Central memory CD8-positive, alpha-beta T cell (primary cell): ENCODE data around the gene RASA3.

ENCODE experiments used
- ATAC-seq: fragments of 150-1000 bp; cut with Tn5 transposase; replicated peaks from 2 replicates; pipeline ENCODE4 v1.10.0; 2022; ENCODE audit warnings: mild to moderate bottlenecking, moderate FRiP score, moderate number of reproducible peaks; ENCODE audit not compliant: poor library complexity, severe bottlenecking; ENCODE audit errors: extremely low read depth
- DNase-seq, 2 donors: peaks; one replicate each; pipeline ENCODE4 v3.0.0; 2021; ENCODE audit warnings: low spot score in 2 of 2
- H3K27ac Mint-ChIP-seq: one replicate; pipeline ENCODE4 v1.8.0; 2022; ENCODE audit warnings: low read depth, mild to moderate bottlenecking, moderate library complexity, mixed read lengths
- H3K27me3 Mint-ChIP-seq: one replicate; pipeline ENCODE4 v1.8.0; 2022; ENCODE audit warnings: mixed read lengths
- H3K36me3 Mint-ChIP-seq: one replicate; pipeline ENCODE4 v1.8.0; 2022; ENCODE audit warnings: mild to moderate bottlenecking, moderate library complexity, mixed read lengths; ENCODE audit not compliant: insufficient read depth
- H3K4me1 Mint-ChIP-seq: one replicate; pipeline ENCODE4 v1.8.0; 2022; ENCODE audit warnings: mixed read lengths
- H3K4me3 Mint-ChIP-seq: one replicate; pipeline ENCODE4 v1.8.0; 2022; ENCODE audit warnings: mild to moderate bottlenecking, moderate library complexity, mixed read lengths
- H3K9me3 Mint-ChIP-seq: one replicate; pipeline ENCODE4 v1.8.0; 2022; ENCODE audit warnings: mixed read lengths

RASA3 gene

DNA sequence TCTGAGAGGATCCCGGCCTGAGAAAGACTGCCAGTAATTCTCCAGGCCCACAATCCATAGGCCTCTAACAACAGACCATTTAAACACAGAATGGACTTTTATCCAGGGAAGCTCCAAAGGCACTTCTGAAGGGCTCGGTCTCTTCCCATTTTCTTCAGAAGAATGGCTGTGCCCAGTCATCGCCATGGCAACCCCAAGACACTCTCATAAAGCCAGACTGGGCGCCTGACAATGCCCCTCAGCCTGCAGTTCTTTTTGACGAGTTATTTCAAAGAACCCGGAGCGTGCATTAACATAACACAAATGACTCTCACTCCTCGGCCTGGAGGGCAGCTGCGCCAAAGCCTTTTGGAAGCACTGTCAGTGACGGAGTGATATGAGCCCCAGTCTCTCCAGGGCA is 61.0 kb downstream of the RASA3 start:
- peak overlapping the region; percentile 83 for H3K27ac Mint-ChIP-seq
- no peak for ATAC-seq

DNA sequence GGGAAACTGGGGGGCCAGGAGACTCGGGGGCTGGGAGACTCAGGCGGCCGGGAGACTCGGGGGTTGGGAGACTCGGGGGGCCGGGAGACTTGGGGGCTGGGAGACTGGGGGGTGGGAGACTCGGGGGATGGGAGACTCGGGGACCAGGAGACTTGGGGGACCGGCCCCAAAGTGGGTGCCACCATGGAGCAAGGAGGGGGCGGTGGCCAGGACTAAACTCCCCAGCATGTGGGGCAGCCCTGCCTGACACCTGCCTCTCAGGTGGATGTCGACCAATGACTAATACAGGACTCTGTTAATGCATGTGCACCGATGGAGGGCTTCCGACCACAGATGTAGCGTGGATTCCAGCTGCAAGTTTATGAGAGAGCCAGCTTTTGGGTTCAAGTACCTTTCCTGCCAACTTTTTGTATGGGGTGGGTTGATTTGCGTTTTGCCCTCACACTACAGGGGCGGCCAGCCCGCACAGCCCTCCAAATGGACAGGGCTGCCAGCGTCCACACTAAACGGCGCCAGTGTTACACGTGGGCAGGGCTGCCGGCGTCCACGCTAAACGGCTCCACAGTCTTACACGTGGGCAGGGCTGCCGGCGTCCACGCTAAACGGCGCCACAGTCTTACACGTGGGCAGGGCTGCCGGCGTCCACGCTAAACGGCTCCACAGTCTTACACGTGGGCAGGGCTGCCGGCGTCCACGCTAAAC is 62.2 kb downstream of the RASA3 start:
- no peak for ATAC-seq
- peaks cover 60% of the 10 kb centered on the region for H3K4me1 Mint-ChIP-seq
- H3K27me3 Mint-ChIP-seq: no peaks in the 10 kb centered on the region
- peaks cover 5% of the 10 kb centered on the region for H3K9me3 Mint-ChIP-seq
- no peak overlapping the region for H3K4me3 Mint-ChIP-seq
- H3K36me3 Mint-ChIP-seq: peaks cover 53% of the 10 kb centered on the region
- no peak overlapping the region for H3K27ac Mint-ChIP-seq
- no peak for DNase-seq

More for the DNA sequence above, 61.0 kb downstream of the RASA3 start:
- Mint-ChIP-seq H3K27me3 (no peaks in the 10 kb centered on the region), H3K4me1 (peaks cover 48% of the 10 kb centered on the region), H3K9me3 (peaks cover 5% of the 10 kb centered on the region), H3K4me3 (no peak overlapping the region), H3K36me3 (peaks cover 44% of the 10 kb centered on the region)
- DNase-seq: no peak

DNA sequence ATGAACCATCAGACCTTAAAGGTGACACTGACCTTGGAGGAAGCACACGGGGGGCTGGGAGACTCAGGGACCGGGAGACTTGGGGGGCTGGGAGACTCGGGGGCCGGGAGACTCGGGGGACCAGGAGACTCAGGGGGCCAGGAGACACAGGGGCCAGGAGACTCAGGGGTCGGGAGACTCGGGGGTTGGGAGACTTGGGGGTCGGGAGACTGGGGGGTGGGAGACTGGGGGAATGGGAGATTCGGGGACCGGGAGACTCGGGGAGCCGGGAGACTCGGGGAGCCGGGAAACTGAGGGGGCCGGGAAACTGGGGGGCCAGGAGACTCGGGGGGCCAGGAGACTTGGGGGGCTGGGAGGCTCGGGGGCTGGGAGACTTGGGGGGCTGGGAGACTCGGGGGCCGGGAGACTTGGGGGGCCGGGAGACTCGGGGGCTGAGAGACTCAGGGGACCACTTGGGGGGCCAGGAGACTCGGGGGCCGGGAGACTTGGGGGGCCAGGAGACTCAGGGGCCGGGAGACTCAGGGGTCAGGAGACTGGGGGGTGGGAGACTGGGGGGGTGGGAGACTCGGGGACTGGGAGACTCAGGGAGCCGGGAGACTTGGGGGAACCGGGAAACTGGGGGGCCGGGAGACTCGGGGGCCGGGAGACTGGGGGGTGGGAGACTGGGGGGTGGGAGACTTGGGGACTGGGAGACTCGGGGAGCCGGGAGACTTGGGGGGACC is 62.9 kb downstream of the RASA3 start:
- ATAC-seq (no peak), DNase-seq (no peak)
- Mint-ChIP-seq H3K4me3 (peak overlapping the region; percentile 84), H3K27me3 (no peaks in the 10 kb centered on the region), H3K36me3 (peaks cover 53% of the 10 kb centered on the region), H3K4me1 (peaks cover 67% of the 10 kb centered on the region), H3K9me3 (peaks cover 5% of the 10 kb centered on the region), H3K27ac (peak overlapping the region; percentile 90)

DNA sequence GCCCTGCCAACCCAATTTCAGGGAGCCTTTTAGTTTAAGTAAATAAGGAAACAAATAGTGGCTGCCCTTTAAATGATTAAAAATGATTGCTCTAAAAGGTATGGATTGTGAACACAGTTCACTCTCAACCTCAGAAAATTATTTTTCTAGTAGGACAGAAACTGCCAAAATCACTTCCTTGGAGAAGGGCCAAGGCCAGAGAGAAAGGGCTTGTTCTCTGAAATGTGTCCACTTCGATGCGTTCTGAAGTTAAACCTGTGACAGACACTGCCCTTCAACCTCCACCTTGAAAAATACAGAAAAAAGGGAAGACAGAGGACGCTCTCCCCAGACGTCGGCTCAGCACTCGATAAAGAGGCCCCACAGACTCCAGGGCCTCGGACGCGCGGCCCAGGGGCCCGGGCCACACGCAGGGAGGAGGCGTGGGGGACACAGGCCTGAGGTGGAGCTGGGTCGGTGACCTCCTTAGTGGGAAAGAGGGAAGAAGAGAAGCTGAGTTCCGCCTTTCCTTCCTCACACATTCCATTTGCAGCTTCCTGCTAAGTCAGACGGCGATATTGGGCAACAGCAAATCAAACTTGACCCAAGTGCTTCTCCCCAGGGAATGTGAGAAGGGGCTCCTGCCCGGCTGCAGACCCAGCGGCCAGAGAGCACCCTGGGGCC is 63.6 kb downstream of the RASA3 start:
- peaks cover 50% of the 10 kb centered on the region for H3K36me3 Mint-ChIP-seq
- peaks cover 68% of the 10 kb centered on the region for H3K4me1 Mint-ChIP-seq
- ATAC-seq: no peak
- peak overlapping the region; percentile 84 for H3K4me3 Mint-ChIP-seq
- peaks cover 5% of the 10 kb centered on the region for H3K9me3 Mint-ChIP-seq
- H3K27me3 Mint-ChIP-seq: no peaks in the 10 kb centered on the region
- peak overlapping the region; percentile 90 for H3K27ac Mint-ChIP-seq
- DNase-seq: no peak

DNA sequence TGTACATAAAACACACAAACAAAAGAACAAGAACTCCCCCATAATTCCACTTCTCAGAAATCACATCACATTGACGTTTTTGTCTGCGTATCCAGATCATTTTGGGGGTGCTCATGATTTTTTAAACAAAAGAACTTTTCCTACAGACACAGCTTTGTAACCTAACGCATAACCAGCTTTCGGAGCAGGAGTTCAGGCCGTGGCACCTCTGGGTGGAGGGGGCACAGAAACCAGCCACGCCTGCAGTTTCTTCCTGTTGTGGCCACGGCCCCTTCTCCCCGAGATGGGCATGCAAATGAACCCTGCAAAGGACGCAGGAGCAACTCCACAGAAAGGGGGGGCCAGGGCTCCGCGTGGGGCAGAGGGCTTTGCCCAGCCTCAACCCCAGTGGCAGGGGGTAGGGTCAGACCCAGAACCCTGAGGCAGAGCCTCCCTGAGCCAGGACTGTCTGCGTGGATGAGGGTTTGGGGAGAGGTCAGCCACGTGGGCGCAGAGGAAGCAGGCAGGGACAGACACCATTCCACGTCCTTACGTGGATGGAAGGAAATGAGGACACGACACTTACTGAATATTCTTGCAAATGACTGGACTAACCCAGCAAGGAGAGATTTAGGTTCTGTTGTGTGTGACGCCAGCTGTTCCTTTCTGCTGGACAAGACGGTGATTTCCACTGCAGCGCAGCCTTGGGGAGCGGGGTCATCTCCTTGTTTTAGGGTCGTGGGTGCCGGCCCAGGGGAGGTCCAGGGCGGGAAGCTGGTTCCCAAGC is 64.4 kb downstream of the RASA3 start:
- peak overlapping the region; percentile 84 for H3K4me3 Mint-ChIP-seq
- peak overlapping the region; percentile 90 for H3K27ac Mint-ChIP-seq
- ATAC-seq (no peak), DNase-seq (no peak)
- no peaks in the 10 kb centered on the region for H3K27me3 Mint-ChIP-seq
- peaks cover 72% of the 10 kb centered on the region for H3K4me1 Mint-ChIP-seq
- peaks cover 48% of the 10 kb centered on the region for H3K36me3 Mint-ChIP-seq
- H3K9me3 Mint-ChIP-seq: peaks cover 5% of the 10 kb centered on the region

DNA sequence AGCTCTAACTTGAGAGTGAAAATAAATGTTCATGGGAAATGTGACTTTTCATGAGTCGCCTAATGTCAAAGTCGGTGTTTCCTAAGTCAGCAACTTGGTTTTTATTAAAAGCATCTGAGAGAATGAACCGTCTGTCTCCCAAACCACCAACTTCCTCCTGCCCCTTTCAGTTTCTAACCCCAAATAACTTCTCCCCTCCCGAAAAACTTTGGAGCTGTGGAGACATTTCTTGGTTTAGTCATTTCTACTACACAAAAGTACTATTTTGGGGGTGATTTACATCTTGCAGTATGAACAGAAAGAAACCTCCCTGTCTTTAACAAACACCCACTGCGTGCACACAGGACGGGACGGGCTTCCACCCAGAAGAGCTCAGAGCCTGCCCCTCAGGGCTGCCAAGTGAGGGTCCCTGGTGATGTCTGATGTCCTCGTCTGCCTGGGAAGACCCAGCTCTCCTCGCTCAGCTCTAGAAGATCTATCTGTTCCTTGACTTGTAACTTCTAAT is 65.0 kb downstream of the RASA3 start:
- peaks cover 67% of the 10 kb centered on the region for H3K4me1 Mint-ChIP-seq
- no peak for ATAC-seq
- peaks cover 5% of the 10 kb centered on the region for H3K9me3 Mint-ChIP-seq
- peak overlapping the region; percentile 84 for H3K4me3 Mint-ChIP-seq
- H3K36me3 Mint-ChIP-seq: peaks cover 45% of the 10 kb centered on the region
- H3K27ac Mint-ChIP-seq: peak overlapping the region; percentile 90
- H3K27me3 Mint-ChIP-seq: no peaks in the 10 kb centered on the region
- DNase-seq: no peak

DNA sequence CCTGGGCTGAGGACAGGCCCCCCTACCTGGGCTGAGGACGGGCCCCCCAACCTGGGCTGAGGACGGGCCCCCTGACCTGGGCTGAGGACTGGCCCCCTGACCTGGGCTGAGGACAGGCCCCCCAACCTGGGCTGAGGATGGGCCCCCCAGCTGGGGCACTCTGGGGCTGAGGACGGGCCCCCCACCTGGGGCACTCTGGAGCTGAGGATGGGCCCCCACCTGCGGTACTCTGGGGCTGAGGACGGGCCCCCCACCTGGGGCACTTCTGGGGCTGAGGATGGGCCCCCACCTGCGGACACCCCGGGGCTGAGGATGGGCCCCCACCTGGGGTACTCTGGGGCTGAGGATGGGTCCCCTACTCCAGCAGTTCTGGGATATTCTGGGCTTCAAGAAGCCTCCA is 65.5 kb downstream of the RASA3 start:
- H3K27me3 Mint-ChIP-seq: no peaks in the 10 kb centered on the region
- peak overlapping the region; percentile 90 for H3K27ac Mint-ChIP-seq
- H3K36me3 Mint-ChIP-seq: peaks cover 43% of the 10 kb centered on the region
- peaks cover 5% of the 10 kb centered on the region for H3K9me3 Mint-ChIP-seq
- ATAC-seq: no peak
- peaks cover 62% of the 10 kb centered on the region for H3K4me1 Mint-ChIP-seq
- H3K4me3 Mint-ChIP-seq: peak overlapping the region; percentile 84
- no peak for DNase-seq

DNA sequence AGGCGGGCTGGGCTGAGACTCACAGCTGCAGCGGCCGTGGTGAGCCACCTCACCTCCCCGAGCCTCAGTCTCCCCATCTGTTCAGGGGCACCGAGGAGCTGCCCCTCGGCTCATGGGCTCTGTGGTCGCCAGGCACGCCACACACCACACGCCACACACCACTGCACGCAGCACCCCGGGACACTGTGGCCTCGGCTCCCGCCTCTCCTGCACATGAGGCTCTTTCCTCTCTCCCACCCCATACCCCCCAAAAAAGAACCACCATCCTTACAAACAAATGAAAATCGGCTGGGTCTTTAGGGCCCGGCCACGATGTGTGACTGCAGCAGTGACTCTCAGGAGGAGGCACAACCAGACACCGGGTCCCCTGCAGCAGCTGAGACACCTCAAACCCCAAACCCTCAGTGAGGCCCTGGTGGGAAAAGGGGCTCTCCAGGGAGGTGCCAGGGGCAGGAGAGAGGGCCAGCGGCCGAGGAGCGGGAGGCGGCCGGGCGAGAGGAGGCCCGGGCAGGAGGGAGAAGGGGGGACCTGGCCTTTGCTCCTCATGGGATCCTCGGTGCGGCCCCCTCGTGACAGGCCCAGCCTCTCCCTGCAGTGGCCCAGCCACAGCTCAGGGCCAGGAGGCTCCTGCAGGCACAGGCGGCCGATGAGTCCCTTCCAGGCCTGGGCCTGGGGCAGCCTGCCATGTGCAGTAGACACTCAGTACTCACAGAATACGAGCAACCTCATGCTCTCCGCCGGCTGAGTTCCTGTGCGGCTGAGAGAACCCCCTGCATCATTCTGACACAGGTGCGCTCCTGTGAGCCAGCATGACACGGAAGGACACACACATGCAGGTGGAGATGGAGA is 66.3 kb downstream of the RASA3 start:
- peaks cover 64% of the 10 kb centered on the region for H3K4me1 Mint-ChIP-seq
- peak; percentile 11 for ATAC-seq
- no peaks in the 10 kb centered on the region for H3K27me3 Mint-ChIP-seq

DNA sequence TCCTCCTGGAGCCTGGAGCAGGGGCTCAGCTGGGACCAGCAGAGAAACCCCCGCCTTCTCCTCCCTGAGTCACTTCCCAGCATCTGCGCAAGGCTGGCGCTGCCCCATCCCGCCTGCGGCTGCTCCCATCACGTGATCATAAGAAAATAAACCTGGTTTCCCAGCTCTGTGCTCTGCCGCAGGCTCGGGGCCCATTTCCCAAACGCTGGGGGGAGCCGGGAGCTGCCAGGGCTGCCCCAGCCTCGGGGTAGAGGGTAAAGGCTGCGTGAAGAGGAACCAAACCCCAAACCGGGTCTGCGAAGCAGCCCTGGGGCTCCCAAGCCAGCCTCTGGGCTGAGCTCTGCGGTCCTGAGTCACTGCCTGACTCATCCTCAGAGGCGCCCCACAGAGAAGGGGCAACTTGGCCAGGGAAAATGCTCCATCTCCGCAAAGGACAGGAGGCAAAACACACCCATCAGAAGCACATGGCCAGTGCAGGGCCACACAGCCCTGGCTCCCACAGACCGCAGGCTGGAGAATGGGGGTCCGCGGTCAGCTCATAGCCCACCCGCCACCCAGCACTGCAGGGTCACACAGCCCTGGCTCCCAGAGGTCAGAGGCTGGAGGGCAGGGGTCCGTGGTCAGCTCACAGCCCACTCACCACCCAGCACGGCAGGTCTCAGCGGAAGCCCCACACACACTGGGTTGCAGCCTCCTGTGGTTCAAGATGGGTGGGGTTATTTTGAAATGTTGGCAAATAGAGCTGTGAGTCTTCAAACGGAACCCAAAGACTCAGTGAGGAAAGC is 67.1 kb downstream of the RASA3 start:
- DNase-seq (peak; percentile 42 to 45), ATAC-seq (peak; percentile 83)
- H3K27me3 Mint-ChIP-seq: no peaks in the 10 kb centered on the region
- H3K27ac Mint-ChIP-seq: peak overlapping the region; percentile 90
- no peaks in the 10 kb centered on the region for H3K9me3 Mint-ChIP-seq
- H3K4me3 Mint-ChIP-seq: peak overlapping the region; percentile 84
- H3K4me1 Mint-ChIP-seq: peaks cover 60% of the 10 kb centered on the region
- peaks cover 44% of the 10 kb centered on the region for H3K36me3 Mint-ChIP-seq

More for the DNA sequence above, 66.3 kb downstream of the RASA3 start:
- peak overlapping the region; percentile 84 for H3K4me3 Mint-ChIP-seq
- H3K36me3 Mint-ChIP-seq: peaks cover 47% of the 10 kb centered on the region
- H3K27ac Mint-ChIP-seq: peak overlapping the region; percentile 90
- H3K9me3 Mint-ChIP-seq: peaks cover 5% of the 10 kb centered on the region
- DNase-seq: peak in 1 of 2 donors; percentile 40

DNA sequence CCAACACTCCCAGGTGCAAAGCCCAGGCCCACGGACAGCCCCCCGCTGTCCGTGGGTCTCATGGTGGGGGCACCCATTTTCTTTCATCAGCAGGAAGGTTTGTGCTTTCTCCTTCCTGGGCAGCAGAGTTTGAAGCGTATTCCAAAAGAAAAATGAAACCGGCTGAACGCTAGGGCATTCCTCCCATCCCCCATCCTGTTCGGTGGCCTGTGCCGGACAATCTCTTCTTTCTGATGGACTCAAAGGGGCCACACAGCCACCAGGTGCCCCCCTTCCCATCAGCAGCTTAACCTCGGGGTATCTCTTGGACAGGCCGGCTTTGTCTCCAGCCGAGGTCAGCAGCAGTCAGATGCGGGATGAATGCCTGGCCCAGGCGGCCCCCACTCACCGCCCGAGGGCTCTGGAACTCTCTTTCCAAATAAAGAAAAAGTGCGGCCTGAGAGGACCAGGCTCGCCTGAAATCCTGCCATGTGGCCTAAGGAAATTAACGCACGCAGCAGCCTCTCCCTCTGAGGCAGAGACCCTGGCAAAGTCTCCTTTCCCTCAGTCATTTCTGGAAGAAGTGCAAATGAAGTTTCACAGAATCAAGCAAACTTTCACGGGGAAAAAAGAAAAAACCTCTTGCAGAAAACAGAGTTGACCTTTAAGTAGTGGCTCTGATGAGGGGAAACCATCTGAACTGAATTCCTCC is 67.8 kb downstream of the RASA3 start:
- Mint-ChIP-seq H3K36me3 (peaks cover 50% of the 10 kb centered on the region), H3K27ac (peak overlapping the region; percentile 90), H3K27me3 (no peaks in the 10 kb centered on the region), H3K4me3 (peak overlapping the region; percentile 84), H3K4me1 (peaks cover 66% of the 10 kb centered on the region), H3K9me3 (no peaks in the 10 kb centered on the region)
- no peak for DNase-seq
- no peak for ATAC-seq
